Colonic mucosa (tissue), 4 donors: Measurements from ENCODE around the gene VAV1. TPM values are rescaled to one million over a fixed set of nuclear protein-coding genes. Genes with fewer than 3 reads are reported as not detected.

Experiments
- DNase-seq: peaks from one replicate; pipeline ENCODE4 v3.0.0-alpha.2; 2020
- H3K27ac ChIP-seq: fragments of 200-600 bp; one replicate; pipeline ENCODE4 v1.8.0; 2021
- H3K27me3 ChIP-seq: fragments of 200-600 bp; one replicate; pipeline ENCODE4 v1.8.0; 2021
- H3K36me3 ChIP-seq: fragments of 200-600 bp; one replicate; pipeline ENCODE4 v1.8.0; 2021
- H3K4me1 ChIP-seq: fragments of 200-600 bp; one replicate; pipeline ENCODE4 v1.8.0; 2021; ENCODE audit warnings: mild to moderate bottlenecking
- H3K4me3 ChIP-seq: fragments of 200-600 bp; one replicate; pipeline ENCODE4 v1.8.0; 2021
- H3K9ac ChIP-seq, 2 donors: one replicate each; pipeline ENCODE4 v1.7.0; 2013; ENCODE audit warnings: control low read depth in 2 of 2, low read depth in 2 of 2, low read length in 2 of 2
- H3K9me3 ChIP-seq: fragments of 200-600 bp; one replicate; pipeline ENCODE4 v1.8.0; 2021
- CTCF ChIP-seq: fragments of 200-600 bp; IDR thresholded peaks from one replicate; pipeline ENCODE4 v1.8.0; 2022; ENCODE audit warnings: antibody characterized with exemption, mild to moderate bottlenecking
- intact Hi-C: fragments of 100-400 bp; cut with DNase I; formaldehyde crosslinking; loops from one replicate; pipeline ENCODE4 v1.14.1; 2022
- microRNA-seq: library from miRNA; unstranded; fragments of <30 nt; microRNA quantifications from one replicate; pipeline ENCODE4, GENCODE V29; 2019
- total RNA-seq, 2 donors: library from RNA; stranded (reverse); fragmentation: NEBNext Ultra II Directional in 1 of 2; extraction: Animal tissue kit (Norgen Biotek cat#: 25700) in 1 of 2; gene quantifications; one replicate each; pipeline ENCODE4 v1.2.1, GENCODE V29; 2021
- donor health status: healthy.
- donor health status: DM: no; HTN: no; CAD: no.
- donor health status: DM: no; HTN: no; CAD: no.

VAV1 gene
- total RNA-seq, 2 donors from 2014 or later = 5.7 to 6.0 TPM

- no peaks in the 10 kb centered on the region for H3K27me3 ChIP-seq
- no peak for TF ChIP-seq CTCF
- DNase-seq = no peak
- no peak overlapping the region for H3K4me3 ChIP-seq
- no peak overlapping the region for H3K9ac ChIP-seq
- no peaks in the 10 kb centered on the region for H3K4me1 ChIP-seq
- no peaks in the 10 kb centered on the region for H3K9me3 ChIP-seq
- no peak overlapping the region for H3K27ac ChIP-seq
- intact Hi-C loops = no loop called here
- H3K36me3 ChIP-seq = no peaks in the 10 kb centered on the region
Observed at GRCh38 chr19:6891761-6892385, 119.4 kb downstream of the VAV1 start.

- intact Hi-C loops = no loop called here
- no peak overlapping the region for H3K9ac ChIP-seq
- H3K4me3 ChIP-seq = no peak overlapping the region
- H3K4me1 ChIP-seq = no peaks in the 10 kb centered on the region
- no peak for TF ChIP-seq CTCF
- H3K9me3 ChIP-seq = no peaks in the 10 kb centered on the region
- DNase-seq = no peak
- no peaks in the 10 kb centered on the region for H3K27me3 ChIP-seq
- no peak overlapping the region for H3K27ac ChIP-seq
- no peaks in the 10 kb centered on the region for H3K36me3 ChIP-seq
Observed at GRCh38 chr19:6894313-6894712, 121.8 kb downstream of the VAV1 start.

- Histone ChIP-seq H3K4me1 (no peaks in the 10 kb centered on the region), H3K36me3 (no peaks in the 10 kb centered on the region), H3K27ac (no peak overlapping the region), H3K9me3 (no peaks in the 10 kb centered on the region), H3K27me3 (no peaks in the 10 kb centered on the region), H3K9ac (no peak overlapping the region), H3K4me3 (no peak overlapping the region)
- DNase-seq = no peak
- intact Hi-C loops = no loop called here
- TF ChIP-seq CTCF = no peak
Observed at GRCh38 chr19:6903446-6903845, 130.9 kb downstream of the VAV1 start.

GRCh38 chr19:6906559-6907060 is 134.1 kb downstream of the VAV1 start:
- Histone ChIP-seq H3K4me1 (no peaks in the 10 kb centered on the region), H3K9me3 (no peaks in the 10 kb centered on the region), H3K36me3 (no peaks in the 10 kb centered on the region), H3K27me3 (no peaks in the 10 kb centered on the region), H3K9ac (no peak overlapping the region), H3K4me3 (no peak overlapping the region), H3K27ac (no peak overlapping the region)
- intact Hi-C loops = no loop called here
- no peak for TF ChIP-seq CTCF
- DNase-seq = no peak

Small RNAs within 50 kb of the gene (microRNA-seq; reads per million reads assigned to microRNA genes)
- not detected for gene MIR6791

Other genes starting within 250 kb of the VAV1 start
- gene TNFSF9, start 241.7 kb upstream of the VAV1 start, total RNA-seq = 1 to 10 TPM in 1 of 2 donors, under 1 TPM in 1; 0.79 to 4.0 TPM
- under 1 TPM; 0.27 to 0.57 TPM for gene CD70, start 181.6 kb upstream of the VAV1 start, total RNA-seq
- gene TNFSF14, start 102.5 kb upstream of the VAV1 start, total RNA-seq = 1 to 10 TPM in 1 of 2 donors, under 1 TPM in 1; 0.48 to 1.3 TPM
- gene C3, start 52.1 kb upstream of the VAV1 start, total RNA-seq = 10 to 100 TPM; 28.2 to 83.9 TPM
- gene GPR108, start 35.1 kb upstream of the VAV1 start, total RNA-seq = 100 to 1,000 TPM in 1 of 2 donors, 10 to 100 TPM in 1; 92.0 to 109 TPM
- 10 to 100 TPM; 67.7 to 78.2 TPM for gene TRIP10, start 33.0 kb upstream of the VAV1 start, total RNA-seq
- 10 to 100 TPM; 34.2 to 44.3 TPM for gene SH2D3A, start 5.3 kb upstream of the VAV1 start, total RNA-seq
- gene ADGRE1, start 114.9 kb downstream of the VAV1 start, total RNA-seq = under 1 TPM; 0.15 to 0.85 TPM
- not detected for gene MBD3L2B, start 248.7 kb downstream of the VAV1 start, total RNA-seq